ENCODE data around the gene LAMA1. TPM values are rescaled to one million over a fixed set of nuclear protein-coding genes. Genes with fewer than 3 reads are reported as not detected.
"Not testable (repeated sequence)": the region's sequence is repeated elsewhere in the genome, so short reads cannot be mapped to it uniquely, and the experiment has no call there.

LAMA1 gene
- total RNA-seq, 1 donor from 2014 or later: 1.4 TPM

DNA sequence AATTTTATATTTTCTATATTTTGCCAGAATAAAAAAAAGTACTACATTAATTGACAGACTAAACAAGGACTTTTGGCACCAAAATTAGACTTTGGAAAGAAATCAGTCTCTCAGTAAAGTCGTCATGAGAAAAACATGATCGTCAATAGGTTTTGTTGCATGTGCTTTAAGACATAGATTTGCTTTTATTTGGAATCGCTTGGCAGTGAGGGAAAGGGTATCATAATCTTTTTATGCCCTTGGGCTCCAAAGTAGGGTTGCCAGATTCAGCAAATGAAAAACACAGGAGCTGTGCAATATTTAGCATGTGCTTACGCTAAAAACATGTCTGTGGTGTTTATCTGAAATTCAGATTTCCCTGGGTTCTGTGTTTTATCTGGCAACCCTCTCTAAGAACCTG lies 177.6 kb downstream of the LAMA1 start:
- Histone ChIP-seq H3K4me1 (no peaks in the 10 kb centered on the region), H3K27ac (no peak overlapping the region), H3K4me3 (no peak overlapping the region), H3K27me3 (no peaks in the 10 kb centered on the region), H3K9me3 (no peaks in the 10 kb centered on the region), H3K36me3 (no peaks in the 10 kb centered on the region)
- intact Hi-C loops (cut with DNase I): no loop called here
- DNase-seq (no peak), ATAC-seq (no peak)
- TF ChIP-seq CTCF (IDR thresholded peaks at IDR 0.05): no peak

DNA sequence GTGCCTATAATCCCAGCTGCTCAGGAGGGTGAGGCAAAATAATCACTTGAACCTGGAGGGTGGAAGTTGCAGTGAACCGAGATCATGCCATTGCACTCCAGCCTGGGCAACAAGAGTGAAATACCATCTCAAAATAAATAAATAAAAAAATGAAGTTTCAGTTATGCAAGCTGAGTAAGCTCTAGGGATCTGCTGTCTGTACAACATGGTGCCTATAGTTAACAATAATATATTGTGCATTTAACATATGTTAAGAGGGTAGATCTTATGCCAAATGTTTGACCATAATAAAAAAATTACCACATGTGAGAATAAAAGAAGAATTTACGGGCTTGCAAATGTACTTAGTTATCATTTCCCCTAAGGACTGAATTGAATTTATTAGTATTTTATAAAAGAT lies 179.2 kb downstream of the LAMA1 start:
- H3K27me3 ChIP-seq; DNase-seq; H3K27ac ChIP-seq; H3K4me3 ChIP-seq; H3K36me3 ChIP-seq; ATAC-seq; H3K4me1 ChIP-seq; intact Hi-C loops (cut with DNase I); H3K9me3 ChIP-seq: not testable (repeated sequence)

GRCh38 chr18:6938003-6938402 lies 179.6 kb downstream of the LAMA1 start:
- ATAC-seq (no peak), DNase-seq (no peak)
- intact Hi-C loops (cut with DNase I): no loop called here
- Histone ChIP-seq H3K27ac (no peak overlapping the region), H3K27me3 (no peaks in the 10 kb centered on the region), H3K4me3 (no peak overlapping the region), H3K9me3 (no peaks in the 10 kb centered on the region), H3K36me3 (no peaks in the 10 kb centered on the region), H3K4me1 (no peaks in the 10 kb centered on the region)
- TF ChIP-seq CTCF (IDR thresholded peaks at IDR 0.05): no peak

DNA sequence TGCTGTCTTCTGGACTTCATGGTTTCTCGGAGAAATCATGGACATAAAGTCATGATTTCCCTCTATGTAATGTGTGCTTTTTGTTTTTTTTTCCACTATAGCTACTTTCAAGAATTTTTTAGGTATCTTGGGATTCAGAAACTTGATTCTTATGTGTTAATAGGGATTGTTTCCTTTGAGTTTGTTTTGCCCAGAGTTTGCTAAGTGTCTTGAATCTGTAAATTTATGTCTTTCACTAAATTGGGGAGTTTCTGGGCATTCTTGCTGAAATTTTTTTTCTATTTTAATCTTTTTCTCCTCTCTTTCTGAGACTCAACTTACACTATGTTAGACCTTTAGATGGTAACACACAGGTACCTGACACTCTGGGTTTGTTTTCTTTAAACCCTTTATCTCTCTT lies 182.7 kb downstream of the LAMA1 start:
- TF ChIP-seq CTCF (IDR thresholded peaks at IDR 0.05): no peak
- no peaks in the 10 kb centered on the region for H3K27me3 ChIP-seq
- intact Hi-C loops (cut with DNase I): no loop called here

DNA sequence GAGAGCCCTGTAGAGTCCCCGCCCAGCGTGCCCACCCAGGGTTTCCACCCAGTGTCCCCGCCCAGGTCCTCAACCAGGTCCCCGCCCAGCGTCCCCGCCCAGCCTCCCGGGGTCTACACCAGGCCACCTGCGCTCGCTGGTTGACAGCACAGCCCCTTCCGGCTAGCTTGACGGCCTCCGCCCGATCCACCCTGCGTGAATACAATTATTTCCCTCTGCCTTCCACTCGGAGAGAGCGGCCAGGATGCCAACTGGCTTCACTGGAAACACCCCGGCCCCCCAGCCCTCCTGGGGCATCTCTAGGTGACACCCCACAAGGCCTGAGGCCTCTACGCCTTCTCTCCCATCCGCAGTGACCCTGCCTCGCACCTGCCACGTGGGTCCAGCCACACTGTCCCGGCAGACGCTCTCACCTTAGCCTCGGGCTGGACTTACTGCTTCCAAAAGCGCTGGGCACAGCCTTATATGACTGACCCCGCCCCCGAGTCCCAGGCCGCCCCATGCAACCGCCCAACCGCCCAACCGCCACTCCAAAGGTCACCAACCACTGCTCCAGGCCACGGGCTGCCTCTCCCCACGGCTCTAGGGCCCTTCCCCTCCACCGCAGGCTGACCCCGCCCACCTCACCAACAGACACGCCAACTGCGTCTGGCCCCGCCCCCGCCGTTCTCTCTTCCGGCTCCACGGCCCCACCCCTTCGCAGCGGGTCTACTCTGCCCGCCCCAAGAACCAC lies 188.1 kb downstream of the LAMA1 start:
- Histone ChIP-seq H3K27ac (no peak overlapping the region), H3K36me3 (no peaks in the 10 kb centered on the region), H3K27me3 (no peaks in the 10 kb centered on the region), H3K4me1 (no peaks in the 10 kb centered on the region), H3K4me3 (no peak overlapping the region), H3K9me3 (no peaks in the 10 kb centered on the region)
- intact Hi-C loops (cut with DNase I): no loop called here
- ATAC-seq: peak; percentile 39
- no peak for TF ChIP-seq CTCF (IDR thresholded peaks at IDR 0.05)
- DNase-seq: no peak

More for the DNA sequence above, 182.7 kb downstream of the LAMA1 start:
- DNase-seq: no peak
- Histone ChIP-seq H3K27ac (no peak overlapping the region), H3K4me1 (no peaks in the 10 kb centered on the region), H3K4me3 (no peak overlapping the region), H3K36me3 (no peaks in the 10 kb centered on the region), H3K9me3 (no peaks in the 10 kb centered on the region)
- no peak for ATAC-seq

DNA sequence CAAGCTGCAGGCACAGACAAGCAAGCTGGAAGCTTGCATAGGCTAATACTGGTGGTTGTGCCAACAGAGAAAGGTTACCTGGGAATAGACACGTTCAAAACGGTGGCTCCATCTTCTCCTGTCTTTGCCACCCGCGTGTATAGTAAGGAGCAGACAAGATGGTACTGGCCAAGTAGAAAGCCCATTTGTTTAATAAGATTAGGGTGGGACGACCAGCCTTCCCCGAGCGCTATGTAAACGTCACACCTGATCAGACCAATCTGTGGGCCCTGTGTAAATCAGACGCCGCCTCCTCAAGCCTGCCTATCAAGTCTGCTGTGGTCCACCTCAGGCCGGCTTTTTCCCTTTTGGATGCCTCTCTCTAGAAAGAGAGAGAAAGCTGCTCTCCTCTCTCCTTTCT lies 189.2 kb downstream of the LAMA1 start:
- Histone ChIP-seq H3K27me3 (no peaks in the 10 kb centered on the region), H3K9me3 (no peaks in the 10 kb centered on the region)
- ATAC-seq: no peak

More for the DNA sequence above, 189.2 kb downstream of the LAMA1 start:
- Histone ChIP-seq H3K36me3 (no peaks in the 10 kb centered on the region), H3K4me1 (no peaks in the 10 kb centered on the region), H3K4me3 (no peak overlapping the region), H3K27ac (no peak overlapping the region)
- no peak for TF ChIP-seq CTCF (IDR thresholded peaks at IDR 0.05)
- no peak for DNase-seq
- intact Hi-C loops (cut with DNase I): no loop called here
